ENCODE measurements around the gene BRD7. TPM values are rescaled to one million over a fixed set of nuclear protein-coding genes. Genes with fewer than 3 reads are reported as not detected.

The BRD7 gene
- polyA plus RNA-seq, 10 donors = 61.1 to 80.4 (median 68.5) TPM

- DNase-seq = no peak
These were observed 63.2 kb downstream of the BRD7 start for GRCh38 chr16:50305441-50306061.

GRCh38 chr16:50304467-50305440 is 64.0 kb downstream of the BRD7 start:
- no peak for DNase-seq

DNA sequence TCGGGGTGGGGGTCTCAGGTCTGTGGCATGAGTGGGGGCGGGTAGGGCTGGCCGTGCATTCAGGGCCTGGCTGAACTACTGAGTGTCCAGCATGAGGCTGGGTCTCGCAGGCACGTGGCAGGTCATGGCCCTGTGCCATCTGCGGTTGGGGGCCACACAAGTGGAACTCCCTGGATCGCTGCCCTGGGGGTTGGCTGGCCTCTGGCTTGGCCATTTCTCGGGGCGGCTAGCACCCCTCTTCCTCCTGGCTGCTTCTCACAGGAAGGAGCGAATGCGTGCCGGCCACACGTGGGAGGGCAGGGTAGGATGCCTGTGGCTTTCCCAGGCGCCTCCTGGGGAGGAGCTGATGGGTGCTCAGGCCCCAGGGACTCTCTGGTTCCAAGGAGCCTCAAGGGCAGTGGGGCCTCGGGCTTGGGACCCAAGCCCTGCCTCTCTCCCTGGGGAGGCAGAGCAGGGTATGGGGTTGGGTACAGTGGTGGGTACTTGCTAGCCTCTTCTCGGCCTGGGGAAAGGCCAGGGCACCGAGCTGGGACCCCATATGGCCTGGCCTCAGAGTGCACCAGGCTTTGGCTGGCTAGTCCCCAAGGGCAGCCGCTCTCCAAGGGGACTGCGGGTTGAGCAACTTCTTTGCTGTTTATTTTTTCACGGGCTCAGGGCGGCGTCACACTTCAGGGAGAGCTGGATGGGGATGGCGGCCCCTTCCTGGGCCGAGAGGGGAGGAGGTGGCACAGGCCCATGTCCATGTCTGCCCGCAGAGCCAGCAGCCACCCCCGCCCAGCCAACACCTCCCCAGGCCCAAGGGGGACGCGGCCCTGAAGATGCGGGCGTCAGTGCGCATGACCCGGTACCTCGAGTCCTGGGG is 65.0 kb downstream of the BRD7 start:
- no peak for DNase-seq

DNA sequence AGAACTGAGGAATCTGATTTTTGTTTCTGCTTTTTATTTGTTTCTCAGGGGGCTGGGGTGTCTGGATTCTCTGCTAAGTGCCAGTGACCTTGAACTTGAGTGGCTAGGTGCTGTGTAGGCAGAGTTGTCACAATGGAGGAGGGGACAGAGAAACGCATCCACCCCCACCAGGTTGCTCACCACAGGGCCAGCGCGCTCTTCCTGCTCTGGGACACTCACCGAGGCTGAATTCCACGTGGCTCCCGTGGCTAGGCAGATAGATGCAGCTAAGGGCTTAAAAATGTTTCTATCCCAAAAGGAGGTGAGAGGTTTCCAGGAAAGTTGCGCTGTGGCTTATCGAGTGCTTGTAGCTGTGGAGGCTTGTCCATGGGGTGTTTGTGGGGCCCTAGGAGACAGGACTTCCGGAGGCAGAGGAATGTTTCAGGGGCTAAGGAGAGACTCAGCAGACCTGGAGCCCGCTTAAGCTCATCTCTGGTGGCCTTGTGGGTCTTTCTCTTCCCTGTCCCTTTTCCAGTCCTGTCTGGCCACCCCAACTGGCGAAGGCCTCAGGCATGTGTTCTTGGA is 65.7 kb downstream of the BRD7 start:
- DNase-seq = no peak

DNA sequence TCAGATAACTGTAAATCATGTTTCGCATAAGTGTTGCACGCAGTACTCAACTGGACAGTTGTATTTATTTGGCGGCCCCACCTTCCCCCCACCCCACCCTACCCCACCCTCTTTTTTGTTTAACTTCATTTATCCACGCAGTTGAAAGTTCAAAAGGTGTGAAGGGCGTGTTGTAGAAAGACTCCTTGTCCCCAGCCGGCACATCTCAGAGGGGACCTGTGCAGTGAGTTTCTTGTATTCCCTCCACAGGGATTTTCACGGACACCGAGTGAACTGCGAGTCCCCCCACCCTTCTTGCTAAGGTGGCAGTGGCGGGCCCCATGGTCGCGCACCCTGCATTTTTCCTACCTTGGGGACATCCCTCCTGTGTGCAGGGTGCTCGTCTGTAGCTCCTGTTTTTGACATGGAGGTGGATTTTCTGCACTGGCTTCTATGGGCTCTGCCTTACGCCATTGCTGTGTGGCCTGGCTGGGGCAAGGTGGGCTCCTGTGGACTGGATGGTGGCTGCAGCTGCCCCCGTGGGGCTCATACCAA is 66.2 kb downstream of the BRD7 start:
- no peak for DNase-seq

DNA sequence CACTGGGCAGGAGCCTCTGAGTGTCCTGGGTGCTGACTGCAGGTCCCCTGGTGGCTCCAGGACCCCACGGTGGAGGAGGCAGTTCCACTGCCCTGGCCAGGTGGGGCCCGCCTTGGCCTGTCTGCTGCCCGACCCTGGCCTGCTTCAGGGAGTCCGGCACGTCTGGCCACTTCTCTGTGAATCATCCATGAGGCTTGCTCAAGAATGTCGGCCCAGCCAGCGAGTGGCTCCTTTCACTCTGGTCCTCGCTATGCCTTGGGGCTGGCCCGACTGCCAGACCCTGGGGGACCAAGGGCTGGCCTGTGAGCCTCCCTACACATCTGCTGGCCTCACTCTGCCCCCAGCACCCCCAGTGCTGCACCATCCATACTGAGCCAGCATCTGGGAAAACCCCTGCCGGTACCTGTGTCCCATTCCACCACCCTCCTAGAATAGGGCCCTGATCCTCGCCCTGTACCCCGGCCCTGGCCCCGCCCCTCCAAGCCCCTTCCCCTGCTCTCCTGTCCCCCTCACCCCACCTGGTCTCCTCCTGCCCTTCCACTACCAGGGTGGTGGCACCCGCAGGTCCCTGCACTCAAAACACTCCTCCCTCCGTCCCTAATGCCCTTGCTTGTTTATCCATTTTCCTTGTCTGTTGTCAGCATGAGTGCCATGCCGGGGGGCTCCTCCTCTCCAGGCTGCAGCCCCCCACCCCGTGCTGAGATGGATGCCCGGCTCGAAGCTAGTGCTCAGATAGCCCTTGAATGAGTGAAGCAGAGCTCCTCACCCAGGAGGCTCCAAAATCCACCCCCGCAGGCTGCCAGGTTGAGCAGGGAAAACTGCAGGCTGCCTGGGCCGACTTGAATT is 66.9 kb downstream of the BRD7 start:
- DNase-seq = no peak

GRCh38 chr16:50300942-50301625 is 67.7 kb downstream of the BRD7 start:
- no peak for DNase-seq

GRCh38 chr16:50299508-50300105 is 69.2 kb downstream of the BRD7 start:
- DNase-seq = no peak

DNA sequence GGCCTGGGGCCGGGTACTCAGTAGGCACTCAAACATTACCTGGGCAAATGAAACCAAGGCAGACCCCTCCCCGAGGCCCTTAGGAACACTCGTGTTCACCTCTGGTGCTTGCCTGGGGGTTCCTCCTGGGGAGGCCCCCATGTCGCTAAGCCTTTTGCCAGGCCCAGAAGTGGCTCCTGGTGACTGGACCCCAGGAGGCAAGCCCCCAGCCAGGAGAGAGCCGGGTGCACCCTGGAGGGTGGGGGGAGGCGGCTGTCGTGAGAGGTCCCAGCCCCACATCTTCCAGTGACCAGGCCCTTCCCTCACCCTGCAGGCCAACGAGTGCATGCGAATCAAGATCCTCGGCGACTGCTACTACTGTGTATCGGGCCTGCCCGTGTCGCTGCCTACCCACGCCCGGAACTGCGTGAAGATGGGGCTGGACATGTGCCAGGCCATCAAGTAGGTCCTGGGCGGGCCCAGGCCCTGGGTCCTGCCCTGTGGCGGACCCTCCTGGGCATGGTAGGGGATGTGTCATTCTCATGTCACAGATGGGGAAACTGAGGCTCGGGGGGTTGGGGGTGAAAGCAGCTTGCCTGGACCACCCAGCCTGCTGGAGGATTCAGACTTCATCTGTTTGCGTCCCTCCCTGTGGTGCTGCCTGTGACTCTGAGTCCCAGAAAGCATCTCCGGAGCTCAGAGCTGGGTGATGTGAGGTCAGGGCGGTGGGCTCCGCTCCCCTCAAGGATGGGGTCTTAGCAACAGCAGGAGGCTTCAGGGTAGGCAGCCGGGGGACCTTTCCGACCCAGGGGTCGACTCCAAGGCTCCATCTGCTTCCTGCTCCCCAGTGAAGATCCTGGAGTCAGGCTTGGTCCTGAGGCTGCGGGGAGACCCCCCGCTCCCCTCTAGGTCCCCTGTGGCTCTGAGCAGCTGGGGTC is 69.9 kb downstream of the BRD7 start:
- no peak for DNase-seq

DNA sequence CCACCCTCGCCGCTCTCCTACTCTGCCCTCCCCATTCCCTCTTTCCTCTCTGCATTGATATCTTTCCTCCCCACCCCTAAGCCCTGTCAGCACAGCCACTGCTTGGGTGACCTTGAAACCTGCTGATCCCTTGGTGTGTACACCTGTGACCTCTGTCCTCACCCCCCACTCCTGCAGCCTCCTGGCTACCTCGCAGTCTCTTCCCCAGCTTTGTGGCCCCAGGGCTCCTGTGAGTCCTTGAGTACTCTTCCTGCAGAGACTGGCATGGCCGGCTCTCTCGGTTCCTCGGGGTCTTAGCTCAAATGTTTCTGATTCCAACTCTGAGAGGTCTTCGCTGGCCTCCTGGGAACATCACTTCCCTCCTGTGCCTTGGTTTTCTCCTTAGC is 70.7 kb downstream of the BRD7 start:
- DNase-seq = no peak

DNA sequence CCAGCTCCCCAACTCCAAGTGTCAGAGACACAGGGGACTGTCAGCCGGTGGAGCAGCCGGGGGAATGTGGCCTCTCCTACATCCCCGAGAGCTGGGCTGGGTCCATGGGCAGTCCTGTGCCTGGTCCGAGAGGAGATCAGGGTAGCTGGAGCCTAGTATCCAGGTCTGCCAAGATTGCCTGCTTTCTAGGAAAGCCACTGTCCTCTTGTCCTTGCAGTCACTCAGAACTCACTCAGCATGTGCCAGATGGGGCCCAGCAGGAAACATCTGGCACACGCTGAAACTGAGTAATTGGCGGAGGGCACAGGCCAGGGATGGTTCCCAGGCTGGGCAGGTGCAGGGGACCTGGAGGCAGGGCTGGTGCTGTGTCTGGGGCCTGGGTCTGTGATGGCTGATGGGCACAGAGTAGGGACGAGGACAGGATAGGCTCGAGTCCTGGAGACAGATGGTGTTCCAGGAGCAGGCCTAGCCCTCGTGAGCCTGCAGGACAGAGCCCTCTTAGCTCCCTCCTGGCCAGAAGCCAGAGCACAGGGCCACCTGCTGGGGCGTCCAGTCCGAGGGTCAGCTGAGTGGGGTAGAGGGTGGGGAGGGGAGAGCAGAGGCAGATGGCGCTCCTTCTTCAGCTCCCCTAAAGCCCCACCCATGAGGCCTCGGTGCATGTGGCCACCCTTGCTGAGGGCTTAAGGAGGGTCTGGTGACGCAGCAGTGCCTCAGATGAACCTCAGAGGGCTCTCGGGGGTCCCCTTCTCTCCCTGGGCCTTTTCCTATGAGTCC is 71.3 kb downstream of the BRD7 start:
- DNase-seq = peak in 2 of 3 donors; percentile 13 to 38

GRCh38 chr16:50296807-50297206 is 72.0 kb downstream of the BRD7 start:
- DNase-seq = no peak

GRCh38 chr16:50295541-50296132 is 73.2 kb downstream of the BRD7 start:
- no peak for DNase-seq

- DNase-seq = no peak
These were observed 73.8 kb downstream of the BRD7 start for GRCh38 chr16:50294955-50295354.

DNA sequence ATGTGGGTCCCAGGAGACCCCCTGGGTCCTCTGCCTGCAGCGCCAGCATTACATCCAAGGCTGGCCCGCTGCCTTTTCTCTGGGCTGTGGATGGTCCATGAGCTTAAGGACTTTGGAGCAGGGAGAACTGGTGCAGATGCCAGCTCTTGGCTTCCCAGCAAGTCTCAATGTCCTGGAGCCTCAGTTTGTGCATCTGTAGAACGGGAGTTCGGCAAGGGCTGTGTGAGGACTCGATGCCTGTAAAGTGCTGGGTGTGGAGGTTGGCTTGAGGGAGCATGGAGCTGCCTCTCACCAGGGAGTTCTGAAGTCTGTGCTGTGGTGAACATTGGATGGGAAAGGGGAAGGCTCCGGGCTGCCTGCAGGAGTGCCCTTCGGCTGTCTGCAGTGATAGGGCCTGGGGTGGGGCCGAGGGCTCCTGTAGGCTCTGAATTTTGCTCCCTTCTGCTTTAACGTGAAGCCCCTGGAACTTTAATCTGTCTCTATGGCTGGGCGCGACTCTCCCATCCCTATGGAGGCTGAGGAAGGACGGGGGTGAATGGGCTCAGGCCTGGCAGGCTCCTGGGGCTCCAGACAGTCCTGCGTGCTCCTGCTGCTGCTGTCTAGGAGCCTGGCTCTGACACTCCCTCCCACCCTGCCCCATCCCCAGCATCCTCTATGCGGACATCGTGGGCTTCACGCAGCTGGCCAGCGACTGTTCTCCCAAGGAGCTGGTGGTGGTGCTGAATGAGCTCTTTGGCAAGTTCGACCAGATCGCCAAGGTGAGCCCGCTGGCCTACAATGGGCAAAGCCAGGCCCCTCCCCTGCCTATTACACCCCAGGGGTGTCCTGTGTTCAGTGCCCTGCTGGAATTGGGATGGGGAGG is 74.6 kb downstream of the BRD7 start:
- no peak for DNase-seq
